ENCODE measurements around the gene PBX3.

PBX3 gene

DNA sequence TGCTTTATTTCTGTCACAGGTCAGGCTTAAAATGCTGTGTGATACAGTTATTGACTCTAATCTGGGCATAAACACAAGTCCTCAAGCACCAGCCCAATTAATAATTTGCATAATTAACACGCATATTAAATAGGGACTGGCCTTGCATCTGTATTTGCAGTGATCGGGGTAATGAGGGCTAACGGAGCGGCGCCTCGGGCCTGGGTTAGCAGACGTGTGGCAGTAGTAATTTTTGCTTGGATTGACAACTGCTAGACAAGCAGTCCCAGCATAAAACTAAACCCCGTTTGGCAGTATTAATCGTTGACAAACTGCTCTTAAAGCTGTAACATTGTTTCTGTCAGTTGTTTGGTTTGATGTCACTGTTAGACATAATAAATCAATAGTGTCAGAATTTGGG, 109.2 kb downstream of the PBX3 start:
- POLR2A ChIA-PET: no interaction called here
- no peak for DNase-seq (ENCODE audit: extremely low spot score)
- TF ChIP-seq, protein P1, sequence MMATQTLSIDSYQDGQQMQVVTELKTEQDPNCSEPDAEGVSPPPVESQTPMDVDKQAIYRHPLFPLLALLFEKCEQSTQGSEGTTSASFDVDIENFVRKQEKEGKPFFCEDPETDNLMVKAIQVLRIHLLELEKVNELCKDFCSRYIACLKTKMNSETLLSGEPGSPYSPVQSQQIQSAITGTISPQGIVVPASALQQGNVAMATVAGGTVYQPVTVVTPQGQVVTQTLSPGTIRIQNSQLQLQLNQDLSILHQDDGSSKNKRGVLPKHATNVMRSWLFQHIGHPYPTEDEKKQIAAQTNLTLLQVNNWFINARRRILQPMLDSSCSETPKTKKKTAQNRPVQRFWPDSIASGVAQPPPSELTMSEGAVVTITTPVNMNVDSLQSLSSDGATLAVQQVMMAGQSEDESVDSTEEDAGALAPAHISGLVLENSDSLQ (IDR thresholded peaks at IDR 0.05): peak; percentile 75
- no peak for TF ChIP-seq SUZ12 (IDR thresholded peaks at IDR 0.05)
- CTCF ChIA-PET: interaction anchor here (0.6 kb wide), 1 partner anchor 26 kb away, joined by 3 read pairs; no protein-coding TSS in a partner anchor

GRCh38 chr9:125861405-125862058, 114.4 kb downstream of the PBX3 start:
- TF ChIP-seq FOXA1 (IDR thresholded peaks at IDR 0.05) (no peak), TARDBP (IDR thresholded peaks at IDR 0.05) (no peak), FOXM1 (IDR thresholded peaks at IDR 0.05; ENCODE audit: borderline replicate concordance) (no peak), ARNT (IDR thresholded peaks at IDR 0.05) (no peak), SUZ12 (IDR thresholded peaks at IDR 0.05) (no peak), LEF1 (IDR thresholded peaks at IDR 0.05; ENCODE audit: borderline replicate concordance) (no peak), ZNF384 (IDR thresholded peaks at IDR 0.05) (no peak), HDGF (IDR thresholded peaks at IDR 0.05; ENCODE audit: borderline replicate concordance) (no peak), FOXK2 (IDR thresholded peaks at IDR 0.05) (no peak)
- TF ChIP-seq, protein P1 (IDR thresholded peaks at IDR 0.05): no peak
- no peak for DNase-seq (ENCODE audit: extremely low spot score)
- CTCF ChIA-PET: no interaction called here

DNA sequence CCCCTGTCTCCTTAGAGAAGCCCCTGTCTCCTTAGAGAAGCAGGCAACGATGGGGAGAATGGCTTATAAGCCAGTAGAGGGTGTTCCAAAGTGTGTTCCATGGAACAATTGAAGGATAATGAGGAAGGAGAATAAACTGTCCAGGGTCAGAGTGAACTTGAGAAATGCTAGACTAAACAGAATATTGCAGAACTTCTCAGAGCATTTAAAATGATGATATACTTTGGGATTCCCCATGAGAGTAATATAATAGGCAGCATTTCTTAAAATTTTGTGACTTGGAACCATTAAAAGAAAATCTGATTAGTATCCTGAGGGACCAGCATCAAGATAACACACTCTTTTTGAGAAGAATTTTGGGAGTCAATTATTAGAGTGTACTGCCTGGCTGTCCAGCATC, 116.8 kb downstream of the PBX3 start:
- DNase-seq (ENCODE audit: extremely low spot score): no peak
- TF ChIP-seq L3MBTL2 (conservative IDR thresholded peaks at IDR 0.05) (no peak), TARDBP (IDR thresholded peaks at IDR 0.05) (no peak), LEF1 (IDR thresholded peaks at IDR 0.05; ENCODE audit: borderline replicate concordance) (no peak), FOXM1 (IDR thresholded peaks at IDR 0.05; ENCODE audit: borderline replicate concordance) (no peak), HDGF (IDR thresholded peaks at IDR 0.05; ENCODE audit: borderline replicate concordance) (no peak), ELF4 (IDR thresholded peaks at IDR 0.05) (no peak), ZNF384 (IDR thresholded peaks at IDR 0.05) (no peak), NFRKB (IDR thresholded peaks at IDR 0.05) (no peak), CTBP1 (IDR thresholded peaks at IDR 0.05; ENCODE audit: borderline replicate concordance) (no peak), ARNT (IDR thresholded peaks at IDR 0.05) (no peak), SP1 (IDR thresholded peaks at IDR 0.05) (no peak)
- TF ChIP-seq, protein P1 (IDR thresholded peaks at IDR 0.05): no peak
- ChIA-PET POLR2A (no interaction called here), CTCF (no interaction called here)

More at GRCh38 chr9:125861405-125862058, 114.4 kb downstream of the PBX3 start:
- POLR2A ChIA-PET: no interaction called here

DNA sequence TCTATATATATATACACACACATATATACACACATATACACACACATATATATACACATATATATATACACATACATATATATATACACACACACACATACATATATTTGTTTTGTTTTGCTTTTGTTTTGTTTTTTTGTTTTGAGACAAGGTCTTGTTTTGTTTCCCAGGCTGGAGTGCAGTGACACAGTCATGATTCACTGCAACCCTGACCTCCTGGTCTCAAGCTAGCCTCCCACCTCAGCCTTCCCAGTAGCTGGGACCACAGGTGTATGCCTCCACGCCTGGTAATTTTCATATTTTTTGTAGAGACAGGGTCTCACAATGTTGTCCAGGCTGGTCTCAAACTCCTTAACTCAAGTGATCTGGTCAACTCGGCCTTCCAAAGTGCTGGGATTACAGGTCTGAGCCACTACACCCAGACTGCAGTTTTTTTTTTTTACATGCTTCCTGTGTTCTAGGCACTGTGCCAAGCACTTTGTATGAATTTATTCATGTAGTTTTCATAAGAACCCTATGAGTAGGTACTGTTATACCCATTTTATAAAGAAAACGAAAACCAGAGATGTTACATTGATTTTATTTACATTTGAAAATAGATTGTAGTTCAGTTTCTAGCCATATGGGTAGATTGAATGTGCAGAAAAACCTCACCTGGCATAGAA, 120.7 kb downstream of the PBX3 start:
- DNase-seq (ENCODE audit: extremely low spot score): no peak
- POLR2A ChIA-PET: no interaction called here
- CTCF ChIA-PET: no interaction called here

GRCh38 chr9:125878164-125878631, 131.0 kb downstream of the PBX3 start:
- no peak for DNase-seq (ENCODE audit: extremely low spot score)
- ChIA-PET CTCF (no interaction called here), POLR2A (no interaction called here)
- TF ChIP-seq HDGF (IDR thresholded peaks at IDR 0.05; ENCODE audit: borderline replicate concordance): no peak

More for the DNA sequence above, 120.7 kb downstream of the PBX3 start:
- TF ChIP-seq L3MBTL2 (conservative IDR thresholded peaks at IDR 0.05) (no peak), SP1 (IDR thresholded peaks at IDR 0.05) (no peak), FOXA1 (IDR thresholded peaks at IDR 0.05) (no peak), SUZ12 (IDR thresholded peaks at IDR 0.05) (no peak), BHLHE40 (IDR thresholded peaks at IDR 0.05; ENCODE audit: borderline replicate concordance) (no peak), ZNF384 (IDR thresholded peaks at IDR 0.05) (no peak), CTBP1 (IDR thresholded peaks at IDR 0.05; ENCODE audit: borderline replicate concordance) (no peak), TARDBP (IDR thresholded peaks at IDR 0.05) (no peak), FOXK2 (IDR thresholded peaks at IDR 0.05) (no peak), ARNT (IDR thresholded peaks at IDR 0.05) (no peak), HDGF (IDR thresholded peaks at IDR 0.05; ENCODE audit: borderline replicate concordance) (no peak), FOXM1 (IDR thresholded peaks at IDR 0.05; ENCODE audit: borderline replicate concordance) (no peak), NFRKB (IDR thresholded peaks at IDR 0.05) (no peak), LEF1 (IDR thresholded peaks at IDR 0.05; ENCODE audit: borderline replicate concordance) (no peak), ELF4 (IDR thresholded peaks at IDR 0.05) (no peak)
- TF ChIP-seq, protein P1 (IDR thresholded peaks at IDR 0.05): no peak

- DNase-seq (ENCODE audit: extremely low spot score): no peak
- ChIA-PET CTCF (no interaction called here), POLR2A (interaction anchor here (1.2 kb wide), 1 partner anchor 130 kb away, joined by 4 read pairs; no protein-coding TSS in a partner anchor)
- TF ChIP-seq HDGF (IDR thresholded peaks at IDR 0.05; ENCODE audit: borderline replicate concordance) (no peak), ARNT (IDR thresholded peaks at IDR 0.05) (no peak), TARDBP (IDR thresholded peaks at IDR 0.05) (no peak), FOXM1 (IDR thresholded peaks at IDR 0.05; ENCODE audit: borderline replicate concordance) (no peak), NFRKB (IDR thresholded peaks at IDR 0.05) (no peak), ELF4 (IDR thresholded peaks at IDR 0.05) (no peak), L3MBTL2 (conservative IDR thresholded peaks at IDR 0.05) (no peak), CTBP1 (IDR thresholded peaks at IDR 0.05; ENCODE audit: borderline replicate concordance) (no peak), LEF1 (IDR thresholded peaks at IDR 0.05; ENCODE audit: borderline replicate concordance) (no peak), FOXA1 (IDR thresholded peaks at IDR 0.05) (no peak), FOXK2 (IDR thresholded peaks at IDR 0.05) (no peak), ZNF384 (IDR thresholded peaks at IDR 0.05) (no peak)
- TF ChIP-seq, protein P1 (IDR thresholded peaks at IDR 0.05): no peak
Observed at GRCh38 chr9:125881042-125881441, 133.9 kb downstream of the PBX3 start.
